ENCODE data around the gene RAI1.

Gene RAI1

DNA sequence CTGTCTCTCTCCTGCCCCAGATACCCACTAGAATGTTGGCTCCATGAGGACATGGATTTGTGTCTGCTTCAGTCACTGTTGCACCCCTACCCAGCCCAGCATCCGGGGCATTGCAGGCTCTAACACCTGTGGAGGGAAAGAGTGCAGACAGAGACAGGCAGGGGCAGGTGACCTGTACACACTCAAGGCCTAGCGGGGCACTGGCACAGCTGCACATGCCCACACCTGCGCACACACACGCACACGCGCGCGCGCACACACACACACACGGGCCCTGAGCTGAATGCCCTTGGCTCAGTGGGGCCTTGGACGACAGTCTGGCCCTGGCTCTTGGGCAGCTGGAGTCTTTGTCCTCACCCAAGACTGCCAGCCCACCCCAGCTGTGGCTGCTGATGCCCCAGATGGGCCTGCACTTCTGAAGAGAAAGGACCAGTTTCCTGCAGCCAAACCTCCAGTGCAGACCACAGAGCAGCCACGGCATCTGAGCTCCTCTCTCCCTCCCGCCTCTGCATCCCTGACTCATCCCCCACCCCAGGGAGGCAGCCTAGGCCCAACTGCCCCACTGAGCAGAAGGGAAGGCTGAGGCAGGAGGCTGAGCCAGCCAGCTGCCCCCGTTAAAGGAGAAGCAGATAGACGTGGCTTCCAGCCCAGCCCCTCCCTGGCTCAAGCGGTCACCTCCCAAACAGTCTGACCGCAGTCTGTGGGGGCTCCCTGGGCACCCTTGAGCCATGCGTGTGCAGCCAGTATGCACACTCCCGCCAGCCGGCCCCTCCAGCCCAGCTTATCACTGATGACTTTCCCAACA is 12.3 kb upstream of the RAI1 start:
- TF ChIP-seq CTCF (IDR thresholded peaks at IDR 0.05), result no peak

GRCh38 chr17:17669580-17670235 is 11.6 kb upstream of the RAI1 start:
- no peak for TF ChIP-seq CTCF (IDR thresholded peaks at IDR 0.05)

DNA sequence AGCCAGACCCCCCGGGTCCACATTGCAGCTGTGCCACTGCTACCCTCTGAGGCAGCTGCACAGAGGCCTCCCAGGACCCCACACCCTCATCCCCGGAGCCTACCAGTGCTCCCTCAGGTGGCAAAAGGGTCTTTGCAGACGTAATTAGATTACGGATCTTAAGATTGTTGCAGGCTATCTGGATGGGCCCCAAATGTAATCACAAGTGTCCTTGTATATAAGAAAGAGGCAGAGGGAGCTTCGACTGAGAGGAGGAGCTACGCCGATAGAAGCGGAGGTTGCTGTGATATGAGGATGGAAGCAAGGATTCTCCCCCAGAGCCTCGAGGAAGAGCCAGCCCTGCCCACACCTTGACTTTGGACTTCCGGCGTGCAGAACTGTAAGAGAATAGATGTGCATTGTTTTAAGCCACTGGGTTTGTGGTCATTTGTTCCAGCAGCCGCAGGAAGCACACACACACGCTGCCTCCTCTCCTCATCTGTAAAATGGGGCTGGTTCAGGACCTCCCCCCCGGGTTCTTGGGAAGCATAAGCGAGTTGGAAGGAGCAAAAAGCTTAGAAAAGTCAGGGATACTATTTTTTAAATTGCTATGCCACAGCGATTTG is 10.5 kb upstream of the RAI1 start:
- no peak for TF ChIP-seq CTCF (IDR thresholded peaks at IDR 0.05)

GRCh38 chr17:17671369-17672129 is 9.7 kb upstream of the RAI1 start:
- TF ChIP-seq CTCF (IDR thresholded peaks at IDR 0.05), result no peak

- TF ChIP-seq CTCF (IDR thresholded peaks at IDR 0.05), result no peak
Measured at GRCh38 chr17:17672453-17673368, 8.5 kb upstream of the RAI1 start.

GRCh38 chr17:17675416-17675815 is 5.8 kb upstream of the RAI1 start:
- no peak for TF ChIP-seq CTCF (IDR thresholded peaks at IDR 0.05)

All from LNCAP (cell line).